Muscle of arm (tissue), 12 donors: ENCODE measurements around the gene CHCHD6. TPM values are rescaled to one million over a fixed set of nuclear protein-coding genes. Genes with fewer than 3 reads are reported as not detected.
A peak's percentile ranks its signal among the peaks of the same experiment; 100 is the strongest.
"Not testable (repeated sequence)": the region's sequence is repeated elsewhere in the genome, so short reads cannot be mapped to it uniquely, and the experiment has no call there.

Source experiments
- DNase-seq: peaks from one replicate; pipeline ENCODE4 v3.0.0-alpha.2; 2013
- polyA plus RNA-seq, 12 donors: library from polyadenylated mRNA; unstranded; fragments of 120-200 nt; gene quantifications; one replicate each; pipeline ENCODE4 v1.2.1, GENCODE V29; 2013; ENCODE audit not compliant: insufficient read length in 12 of 12

The CHCHD6 gene
- polyA plus RNA-seq, 12 donors: 4.7 to 12.8 (median 7.3) TPM; not detected in 1

GRCh38 chr3:126763035-126763434, 59.0 kb downstream of the CHCHD6 start:
- no peak for DNase-seq

GRCh38 chr3:126765187-126766069, 61.4 kb downstream of the CHCHD6 start:
- no peak for DNase-seq

- no peak for DNase-seq
Observed at GRCh38 chr3:126766653-126767052, 62.6 kb downstream of the CHCHD6 start.

- no peak for DNase-seq
Observed at GRCh38 chr3:126768903-126769302, 64.9 kb downstream of the CHCHD6 start.

GRCh38 chr3:126770096-126770495, 66.1 kb downstream of the CHCHD6 start:
- DNase-seq: no peak

GRCh38 chr3:126773167-126773566, 69.1 kb downstream of the CHCHD6 start:
- DNase-seq: no peak

- DNase-seq: no peak
Observed at GRCh38 chr3:126773783-126774182, 69.7 kb downstream of the CHCHD6 start.

GRCh38 chr3:126777366-126777765, 73.3 kb downstream of the CHCHD6 start:
- no peak for DNase-seq

- DNase-seq: no peak
Observed at GRCh38 chr3:126780666-126781065, 76.6 kb downstream of the CHCHD6 start.

GRCh38 chr3:126781406-126781805, 77.4 kb downstream of the CHCHD6 start:
- DNase-seq: peak; percentile 12

- DNase-seq: peak; percentile 73
Observed at GRCh38 chr3:126781889-126782491, 78.0 kb downstream of the CHCHD6 start.

- peak; percentile 7 for DNase-seq
Observed at GRCh38 chr3:126782536-126782935, 78.5 kb downstream of the CHCHD6 start.

- DNase-seq: no peak
Observed at GRCh38 chr3:126784254-126784653, 80.2 kb downstream of the CHCHD6 start.

GRCh38 chr3:126791320-126791719, 87.3 kb downstream of the CHCHD6 start:
- DNase-seq: not testable (repeated sequence)

- DNase-seq: no peak
Observed at GRCh38 chr3:126792998-126793397, 89.0 kb downstream of the CHCHD6 start.

- no peak for DNase-seq
Observed at GRCh38 chr3:126797563-126797962, 93.5 kb downstream of the CHCHD6 start.

GRCh38 chr3:126798521-126798920, 94.5 kb downstream of the CHCHD6 start:
- DNase-seq: no peak

- no peak for DNase-seq
Observed at GRCh38 chr3:126799099-126799498, 95.1 kb downstream of the CHCHD6 start.

- not testable (repeated sequence) for DNase-seq
Observed at GRCh38 chr3:126801312-126801711, 97.3 kb downstream of the CHCHD6 start.

- no peak for DNase-seq
Observed at GRCh38 chr3:126807795-126808194, 103.8 kb downstream of the CHCHD6 start.

GRCh38 chr3:126811530-126811929, 107.5 kb downstream of the CHCHD6 start:
- DNase-seq: no peak

- no peak for DNase-seq
Observed at GRCh38 chr3:126816298-126816697, 112.3 kb downstream of the CHCHD6 start.
